Measurements from ENCODE around the gene SSU72. TPM values are rescaled to one million over a fixed set of nuclear protein-coding genes. Genes with fewer than 3 reads are reported as not detected.

SSU72 gene
- total RNA-seq, 2 donors from 2014 or later = 80.4 to 90.2 TPM

DNA sequence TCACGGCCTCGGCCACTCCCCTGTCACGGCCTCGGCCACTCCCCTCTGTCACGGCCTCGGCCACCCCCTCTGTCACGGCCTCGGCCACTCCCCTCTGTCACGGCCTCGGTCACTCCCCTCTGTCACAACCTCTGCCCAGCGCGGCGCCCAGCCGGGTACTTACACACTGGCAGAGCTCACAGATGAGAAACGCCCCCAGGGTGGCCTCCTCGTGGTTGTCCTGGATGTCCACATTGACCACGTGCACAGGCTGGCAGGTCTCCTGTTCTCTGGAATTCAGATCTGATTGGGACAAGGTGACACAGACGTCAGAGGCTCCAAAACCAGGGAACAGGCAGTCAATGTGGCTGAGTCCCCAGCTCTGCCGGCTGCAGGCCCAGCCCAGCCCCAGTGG is 31.0 kb downstream of the SSU72 start:
- no peaks in the 10 kb centered on the region for H3K27me3 ChIP-seq (replicated peaks; ENCODE audit: insufficient read depth)
- peaks cover 12% of the 10 kb centered on the region for H3K36me3 ChIP-seq
- no peak overlapping the region for H3K27ac ChIP-seq
- DNase-seq (ENCODE audit: low spot score) (no peak), ATAC-seq (ENCODE audit: insufficient number of reproducible peaks, low FRiP score, low read depth) (no peak)
- TF ChIP-seq, protein P1, sequence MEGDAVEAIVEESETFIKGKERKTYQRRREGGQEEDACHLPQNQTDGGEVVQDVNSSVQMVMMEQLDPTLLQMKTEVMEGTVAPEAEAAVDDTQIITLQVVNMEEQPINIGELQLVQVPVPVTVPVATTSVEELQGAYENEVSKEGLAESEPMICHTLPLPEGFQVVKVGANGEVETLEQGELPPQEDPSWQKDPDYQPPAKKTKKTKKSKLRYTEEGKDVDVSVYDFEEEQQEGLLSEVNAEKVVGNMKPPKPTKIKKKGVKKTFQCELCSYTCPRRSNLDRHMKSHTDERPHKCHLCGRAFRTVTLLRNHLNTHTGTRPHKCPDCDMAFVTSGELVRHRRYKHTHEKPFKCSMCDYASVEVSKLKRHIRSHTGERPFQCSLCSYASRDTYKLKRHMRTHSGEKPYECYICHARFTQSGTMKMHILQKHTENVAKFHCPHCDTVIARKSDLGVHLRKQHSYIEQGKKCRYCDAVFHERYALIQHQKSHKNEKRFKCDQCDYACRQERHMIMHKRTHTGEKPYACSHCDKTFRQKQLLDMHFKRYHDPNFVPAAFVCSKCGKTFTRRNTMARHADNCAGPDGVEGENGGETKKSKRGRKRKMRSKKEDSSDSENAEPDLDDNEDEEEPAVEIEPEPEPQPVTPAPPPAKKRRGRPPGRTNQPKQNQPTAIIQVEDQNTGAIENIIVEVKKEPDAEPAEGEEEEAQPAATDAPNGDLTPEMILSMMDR (IDR thresholded peaks at IDR 0.05) = no peak
- H3K4me1 ChIP-seq (ENCODE audit: control insufficient read depth in 1 of 2, low read depth in 2 of 2) = peaks cover 10 to 15% of the 10 kb centered on the region in 2 donors
- H3K4me3 ChIP-seq = no peak overlapping the region
- no peaks in the 10 kb centered on the region for H3K9me3 ChIP-seq

DNA sequence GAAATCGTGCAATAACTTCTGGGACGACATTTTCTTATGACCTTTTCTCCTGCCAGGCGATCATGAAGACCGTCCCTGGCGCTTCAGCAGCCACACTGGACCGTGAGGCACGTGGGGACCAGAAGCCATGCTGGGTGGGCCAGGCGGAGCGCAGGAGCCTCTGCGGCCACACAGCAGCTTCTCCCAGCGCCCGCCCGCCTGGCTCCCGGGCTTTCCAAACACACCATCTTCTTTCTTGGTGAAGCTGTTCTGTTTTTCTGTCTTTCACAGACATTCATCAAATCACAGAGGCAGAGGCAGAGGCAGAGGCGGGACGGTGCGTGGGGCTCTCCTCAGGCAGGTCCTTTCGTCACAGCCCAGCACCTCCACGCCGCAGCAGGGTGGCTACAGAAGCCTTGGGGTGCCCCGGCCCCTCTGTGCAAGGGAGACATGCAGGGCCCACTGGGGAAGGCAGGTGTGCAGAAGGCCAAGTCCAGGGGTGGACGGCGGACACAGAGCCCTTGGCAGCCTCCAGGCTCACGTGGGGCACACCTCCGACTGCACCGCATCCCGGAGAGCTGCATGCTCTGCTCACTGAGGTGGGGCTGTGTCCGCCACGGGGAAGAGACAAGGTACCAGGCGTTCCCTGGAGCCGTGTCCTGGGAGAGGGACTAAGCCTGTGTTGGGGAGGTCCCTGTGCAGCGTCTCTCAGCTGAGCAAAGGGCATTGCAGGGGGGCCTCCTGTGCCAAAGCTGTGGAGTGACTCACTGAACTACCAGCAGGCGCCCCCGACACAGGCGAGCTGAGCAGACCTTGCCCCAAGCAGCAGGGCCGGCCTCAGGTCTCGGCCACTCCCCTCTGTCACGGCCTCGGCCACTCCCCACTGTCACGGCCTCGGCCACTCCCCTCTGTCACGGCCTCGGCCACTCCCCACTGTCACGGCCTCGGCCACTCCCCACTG is 31.6 kb downstream of the SSU72 start:
- ATAC-seq (ENCODE audit: insufficient number of reproducible peaks, low FRiP score, low read depth) (no peak), DNase-seq (ENCODE audit: low spot score) (no peak)
- no peaks in the 10 kb centered on the region for H3K27me3 ChIP-seq (replicated peaks; ENCODE audit: insufficient read depth)
- H3K9me3 ChIP-seq = no peaks in the 10 kb centered on the region
- H3K27ac ChIP-seq = no peak overlapping the region
- TF ChIP-seq, protein P1 (IDR thresholded peaks at IDR 0.05) = no peak
- H3K36me3 ChIP-seq = peaks cover 12% of the 10 kb centered on the region
- no peak overlapping the region for H3K4me3 ChIP-seq
- H3K4me1 ChIP-seq (ENCODE audit: control insufficient read depth in 1 of 2, low read depth in 2 of 2) = peaks cover 10 to 19% of the 10 kb centered on the region in 2 donors

DNA sequence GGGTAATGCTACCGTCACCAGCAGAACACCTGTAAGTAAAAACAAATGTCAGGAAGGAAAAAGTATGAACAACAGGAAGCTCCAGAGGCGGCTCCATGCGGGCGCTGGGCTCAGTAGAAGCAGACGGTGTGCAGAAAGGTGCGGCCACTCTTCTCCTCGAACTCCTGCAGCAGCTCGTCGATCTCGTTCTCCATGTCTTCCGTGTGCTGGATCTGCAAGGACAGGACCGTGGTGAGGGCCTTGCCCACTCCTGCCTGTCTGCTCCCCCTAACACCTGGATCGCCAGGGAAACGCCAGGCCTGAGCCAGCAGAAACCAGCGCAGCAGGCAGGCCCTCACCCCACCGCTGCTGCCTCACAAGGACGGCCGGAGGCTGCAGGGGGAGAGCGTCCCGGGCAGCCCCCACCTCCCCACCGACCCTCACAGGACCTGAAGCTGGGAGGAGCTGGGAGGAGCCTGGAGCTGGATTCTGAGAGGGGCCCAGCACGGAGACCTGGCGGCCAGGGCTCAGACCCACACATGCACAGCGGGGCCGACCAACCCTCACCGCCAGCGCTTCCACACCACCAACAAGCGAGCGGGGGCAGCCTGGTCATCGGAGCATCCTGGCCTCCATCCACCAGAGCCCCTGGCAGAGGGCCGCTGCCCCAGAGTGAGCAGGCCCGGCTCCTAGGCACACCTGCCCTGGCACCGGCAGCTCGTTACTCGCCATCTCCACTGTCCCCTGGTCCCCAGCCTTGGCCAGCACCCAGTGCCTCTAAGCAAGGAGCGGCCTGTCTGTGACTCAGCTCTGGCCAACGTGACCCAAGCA is 32.5 kb downstream of the SSU72 start:
- H3K27ac ChIP-seq = no peak overlapping the region
- H3K36me3 ChIP-seq = peaks cover 9% of the 10 kb centered on the region
- H3K9me3 ChIP-seq = no peaks in the 10 kb centered on the region
- peaks cover 10 to 19% of the 10 kb centered on the region in 2 donors for H3K4me1 ChIP-seq (ENCODE audit: control insufficient read depth in 1 of 2, low read depth in 2 of 2)
- DNase-seq (ENCODE audit: low spot score) (no peak), ATAC-seq (ENCODE audit: insufficient number of reproducible peaks, low FRiP score, low read depth) (no peak)
- TF ChIP-seq, protein P1 (IDR thresholded peaks at IDR 0.05) = no peak
- H3K4me3 ChIP-seq = no peak overlapping the region
- no peaks in the 10 kb centered on the region for H3K27me3 ChIP-seq (replicated peaks; ENCODE audit: insufficient read depth)

DNA sequence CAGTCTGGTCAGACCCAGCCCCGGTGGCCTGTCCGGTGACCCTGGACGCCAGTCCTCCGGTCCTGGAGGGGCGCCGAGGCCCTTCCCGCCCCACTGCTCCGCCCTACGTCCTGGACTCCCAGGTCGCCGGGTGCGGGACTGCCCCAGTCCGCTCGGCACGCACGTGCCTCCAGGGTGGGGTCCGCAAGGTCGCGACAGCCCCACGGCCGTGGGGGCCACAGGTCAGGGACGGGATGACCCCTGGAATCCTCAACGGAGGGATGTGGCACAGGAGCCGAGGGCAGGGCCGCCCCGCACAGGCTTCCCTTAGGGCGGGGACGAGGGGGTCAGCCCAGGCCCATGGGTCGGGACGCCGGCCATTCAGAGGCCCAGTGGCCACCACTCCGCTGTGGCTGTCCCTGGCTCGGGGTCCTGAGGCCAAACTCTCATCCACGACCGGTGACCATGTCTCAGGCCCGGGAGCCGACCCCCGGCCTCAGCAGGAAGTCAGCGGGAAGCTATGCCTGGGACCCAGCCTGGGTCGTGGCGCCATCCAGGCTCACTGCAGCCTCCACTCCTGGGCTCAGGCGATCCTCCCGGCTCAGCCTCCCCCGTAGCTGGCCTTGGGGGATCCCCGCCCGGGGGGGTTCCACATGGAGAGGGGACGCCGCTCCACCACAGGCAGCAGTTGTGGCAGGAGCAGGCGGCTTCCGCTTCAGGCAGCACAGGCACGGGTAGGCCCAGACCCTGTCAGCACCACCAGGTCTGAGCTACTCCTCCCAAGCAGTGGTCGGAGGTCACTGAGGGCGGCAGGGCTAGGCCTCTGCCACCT is 33.6 kb downstream of the SSU72 start:
- H3K27ac ChIP-seq = peak overlapping the region; percentile 58 to 71

More for the DNA sequence above, 33.6 kb downstream of the SSU72 start:
- Histone ChIP-seq H3K36me3 (peaks cover 8% of the 10 kb centered on the region), H3K4me3 (peak overlapping the region; percentile 79), H3K9me3 (no peaks in the 10 kb centered on the region), H3K4me1 (ENCODE audit: control insufficient read depth in 1 of 2, low read depth in 2 of 2) (peaks cover 10 to 19% of the 10 kb centered on the region in 2 donors), H3K27me3 (replicated peaks; ENCODE audit: insufficient read depth) (no peaks in the 10 kb centered on the region)
- TF ChIP-seq, protein P1 (IDR thresholded peaks at IDR 0.05) = no peak
- ATAC-seq (ENCODE audit: insufficient number of reproducible peaks, low FRiP score, low read depth) (peak; percentile 31), DNase-seq (ENCODE audit: low spot score) (no peak)
